GM21737 (cell line): ENCODE measurements around the gene ARAP1.

Experiments
- ATAC-seq: cut with Tn5 transposase; IDR thresholded peaks from one replicate; pipeline ENCODE4 v1.9.1; 2021; ENCODE audit warnings: mild to moderate bottlenecking, moderate library complexity; ENCODE audit not compliant: unreplicated experiment

The ARAP1 gene

DNA sequence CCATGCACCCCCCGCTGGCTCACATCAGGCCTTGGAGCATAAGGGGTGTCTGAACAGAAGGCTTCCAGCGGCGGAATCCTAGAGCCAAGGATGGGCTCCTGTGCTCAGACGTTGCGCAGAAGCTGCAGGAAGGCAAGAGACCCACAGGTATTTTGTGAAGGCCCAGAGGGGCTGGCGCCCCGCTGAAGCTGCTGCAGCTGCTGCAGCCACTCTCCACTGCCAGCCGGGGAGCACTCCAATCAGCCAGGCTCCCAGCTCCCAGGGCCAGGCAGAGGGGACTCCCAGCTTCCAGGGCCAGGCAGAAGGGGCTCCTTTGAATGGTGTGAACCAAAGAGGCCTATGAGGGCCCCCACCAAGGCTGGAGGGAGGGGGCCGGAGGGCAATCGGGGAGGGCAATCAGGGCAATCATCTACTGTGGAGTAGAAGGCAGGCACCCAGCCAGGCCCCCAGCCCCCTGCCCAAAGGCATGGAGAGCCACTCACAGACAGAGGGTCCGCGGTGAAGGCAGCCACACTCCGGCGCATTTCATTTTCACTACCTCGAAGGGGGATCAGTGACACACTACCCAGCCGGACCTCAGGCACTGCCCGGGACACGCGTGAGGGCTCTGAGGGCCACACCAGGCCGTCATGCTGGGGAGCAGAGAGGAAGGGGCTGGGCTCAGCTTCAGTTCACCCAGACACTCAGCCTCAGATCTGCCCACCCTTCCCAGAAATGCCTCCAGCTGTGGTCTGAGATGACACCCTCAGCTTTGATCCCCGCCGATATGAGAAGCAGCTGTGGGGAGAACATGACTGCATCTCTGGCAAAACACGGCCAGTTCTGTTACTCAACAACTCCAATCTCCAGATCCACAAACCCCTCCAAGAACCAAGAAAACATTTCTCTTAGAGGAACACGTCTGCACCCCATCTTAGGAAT lies 66.4 kb downstream of the ARAP1 start:
- ATAC-seq = no peak

DNA sequence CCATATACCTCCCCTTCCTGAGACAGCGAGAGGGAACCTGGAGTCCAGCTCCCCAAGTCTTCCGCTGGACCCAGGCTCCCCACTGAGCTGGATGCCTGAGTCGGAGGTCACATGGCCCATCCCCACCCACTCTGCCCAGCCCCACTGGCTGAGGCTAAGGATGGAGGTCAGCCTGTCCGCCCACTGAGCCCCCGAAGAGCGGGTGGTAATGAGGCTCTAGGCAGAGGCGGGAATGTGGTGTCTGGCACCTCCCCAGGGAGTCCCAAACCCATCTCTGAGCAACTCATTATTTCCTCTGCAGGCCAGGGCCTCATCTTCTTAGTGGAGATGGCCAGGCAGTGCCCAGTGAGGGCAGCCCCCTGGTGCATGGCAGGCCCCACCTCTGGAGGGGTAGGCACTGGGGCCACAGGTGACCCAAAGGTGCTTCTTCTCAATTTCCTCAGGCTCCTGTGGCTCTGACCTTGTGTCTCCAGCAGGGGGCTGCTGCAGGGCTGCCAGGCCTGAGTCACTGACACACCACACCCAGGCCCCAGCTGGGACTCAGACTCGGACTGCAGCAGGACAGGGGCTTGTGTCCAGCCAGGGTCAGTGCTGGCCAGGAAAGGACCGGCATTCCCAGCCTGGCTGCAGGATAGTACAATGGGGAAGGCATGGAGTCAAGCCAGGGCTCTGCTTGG lies 67.8 kb downstream of the ARAP1 start:
- ATAC-seq = no peak

DNA sequence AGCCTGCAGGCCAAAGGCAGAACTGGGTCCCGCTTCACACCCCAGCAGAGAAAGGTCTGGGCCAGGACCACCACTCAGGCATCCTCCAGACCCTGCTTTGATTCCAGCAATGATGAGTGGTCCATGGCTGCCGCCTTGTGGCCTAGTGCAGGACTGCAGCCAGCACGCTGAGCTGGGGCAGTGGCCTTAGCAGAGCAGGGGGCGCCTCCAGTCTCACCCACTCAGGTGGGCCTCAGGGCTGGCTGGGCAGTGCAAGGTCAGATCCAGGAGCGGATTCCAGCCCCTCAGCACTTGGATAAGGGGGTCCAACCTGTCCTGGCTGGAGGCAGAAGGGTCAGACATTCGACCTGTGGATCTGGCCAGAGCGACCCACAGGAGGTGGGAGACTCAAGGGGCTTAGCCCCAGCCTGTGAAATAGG lies 68.4 kb downstream of the ARAP1 start:
- no peak for ATAC-seq

DNA sequence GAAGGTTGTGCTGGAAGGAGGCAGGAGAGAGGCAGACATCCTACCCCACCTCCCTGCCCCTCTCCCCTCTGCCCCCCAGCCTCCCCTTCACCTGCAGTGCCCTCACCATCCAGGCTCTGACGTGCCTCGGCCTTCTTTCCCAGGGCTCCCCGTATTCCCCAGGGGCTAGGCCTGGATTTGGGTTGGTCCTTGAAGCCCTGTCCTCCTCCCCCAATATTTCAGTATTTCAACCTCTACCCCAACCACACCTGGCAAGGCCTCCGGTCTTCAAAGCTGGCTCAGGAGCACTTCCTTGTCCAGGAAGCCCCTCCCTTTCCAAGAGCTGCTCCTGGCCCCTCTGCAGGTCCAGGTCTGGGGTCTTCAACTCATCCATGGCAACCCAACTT lies 69.4 kb downstream of the ARAP1 start:
- ATAC-seq = no peak

DNA sequence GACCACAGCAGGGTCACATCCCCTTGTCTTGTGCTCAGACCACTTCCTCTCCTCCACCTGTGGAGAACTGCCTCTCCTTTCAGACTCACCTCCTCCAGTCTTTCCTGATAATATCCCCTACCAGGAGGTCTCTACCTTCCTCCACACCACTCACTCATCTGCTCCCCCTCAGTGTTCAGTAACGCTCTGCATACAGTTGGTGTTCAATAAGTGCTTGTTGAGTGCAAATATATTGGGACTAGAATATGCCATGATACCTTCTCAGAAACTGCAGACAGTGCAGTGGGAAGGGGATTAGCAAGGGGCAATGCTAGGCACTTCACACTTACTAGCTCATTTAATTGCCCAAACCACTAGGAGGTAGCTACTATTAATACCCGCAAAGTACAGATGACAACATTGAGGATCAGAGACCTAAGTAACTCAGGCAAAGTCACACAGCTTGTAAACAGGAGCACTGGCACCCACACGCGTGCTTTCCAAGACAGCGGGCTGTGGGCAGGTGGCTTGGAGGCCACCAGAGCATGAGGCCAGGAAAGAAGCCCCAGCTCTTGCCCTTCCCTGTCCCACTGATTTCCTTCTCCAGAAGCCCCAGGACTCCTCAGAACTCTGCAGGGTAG lies 69.9 kb downstream of the ARAP1 start:
- no peak for ATAC-seq

DNA sequence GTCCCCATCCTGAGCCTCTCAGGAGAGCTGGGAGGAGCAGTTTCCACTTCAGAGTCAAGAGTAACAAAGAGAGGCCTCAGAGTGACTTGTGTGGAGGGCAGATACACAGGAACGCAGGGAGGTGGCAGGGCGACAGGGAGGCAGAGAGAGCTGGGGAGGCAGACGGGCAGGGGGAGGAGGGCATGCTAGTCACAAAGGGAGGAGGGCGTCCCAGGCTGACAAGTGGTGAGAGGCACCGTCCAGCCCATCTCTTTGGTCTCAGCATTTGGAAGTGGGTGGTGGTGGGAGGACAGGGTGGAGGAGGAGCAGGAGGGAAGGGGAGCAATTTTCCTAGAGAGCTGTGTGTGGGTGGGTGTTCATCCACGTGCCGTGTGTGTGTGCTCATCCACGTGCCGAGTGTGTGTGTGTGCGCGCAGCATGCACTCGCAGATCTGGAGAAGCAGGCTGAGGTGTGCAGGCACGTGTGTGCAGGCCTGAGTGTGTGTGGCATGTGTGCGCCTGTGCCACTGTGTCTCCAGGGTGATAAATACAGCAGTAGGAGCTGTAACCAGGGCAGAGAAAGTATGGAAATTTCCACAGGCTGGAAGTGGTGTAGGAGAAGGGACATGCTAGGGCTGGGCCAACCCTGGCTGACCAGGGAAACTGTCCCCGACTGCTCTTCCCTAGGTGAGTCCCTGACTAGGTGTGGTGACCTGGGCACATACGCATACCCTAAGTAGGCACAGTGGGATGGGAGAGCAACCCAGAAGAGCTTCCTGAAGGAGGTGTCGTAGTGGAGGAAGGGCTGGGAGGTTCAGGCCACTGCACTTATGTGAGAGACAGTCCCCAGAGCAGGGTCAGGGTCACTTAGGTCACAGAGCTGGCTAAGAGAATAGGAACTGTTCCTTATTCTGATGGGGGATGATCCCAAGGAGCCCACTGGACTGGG lies 70.7 kb downstream of the ARAP1 start:
- no peak for ATAC-seq

DNA sequence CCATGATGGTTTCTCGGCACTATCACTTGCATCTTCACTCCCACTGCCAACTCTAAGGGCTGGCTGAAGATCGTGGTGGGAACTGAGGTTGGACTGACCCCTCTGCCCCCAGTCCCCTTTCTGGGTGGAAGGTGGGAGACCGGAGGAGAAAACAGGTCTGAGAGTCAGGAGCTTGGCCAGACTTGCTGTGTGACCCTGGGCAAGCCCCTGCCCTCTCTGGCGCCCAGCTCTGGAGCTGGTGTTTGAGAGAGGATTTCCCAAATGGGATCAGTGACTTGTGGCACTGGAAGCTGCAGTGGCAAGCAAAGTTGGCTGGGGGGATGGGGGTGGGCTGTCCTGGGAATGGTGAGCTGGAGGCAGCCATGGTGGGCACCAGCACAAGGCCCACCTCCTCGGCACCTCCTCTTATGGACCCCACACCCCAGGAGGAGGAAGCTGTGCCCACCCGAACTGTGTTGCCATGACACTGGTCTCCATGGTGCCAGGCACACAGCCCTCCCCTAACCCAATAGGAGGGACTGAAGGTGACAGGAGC lies 71.5 kb downstream of the ARAP1 start:
- no peak for ATAC-seq

DNA sequence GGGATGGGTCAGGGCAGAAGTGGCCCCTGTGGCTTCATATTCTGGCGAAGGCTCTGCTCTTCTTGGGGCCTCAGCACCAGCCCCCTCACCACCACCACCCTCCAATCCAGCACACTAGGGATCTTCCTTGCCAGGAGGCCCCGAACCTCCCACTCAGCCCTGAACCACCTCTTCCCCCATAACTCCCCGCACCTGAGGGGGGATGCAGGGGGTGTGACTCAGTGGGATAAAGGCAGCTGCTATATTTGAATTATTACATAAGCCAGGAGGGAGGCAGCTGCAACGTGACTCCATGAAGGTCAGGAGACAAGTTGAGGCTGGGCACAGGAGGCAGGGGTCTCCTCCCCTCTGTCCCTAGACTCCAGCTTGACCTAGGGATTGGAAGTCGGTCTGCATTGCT lies 72.3 kb downstream of the ARAP1 start:
- no peak for ATAC-seq

DNA sequence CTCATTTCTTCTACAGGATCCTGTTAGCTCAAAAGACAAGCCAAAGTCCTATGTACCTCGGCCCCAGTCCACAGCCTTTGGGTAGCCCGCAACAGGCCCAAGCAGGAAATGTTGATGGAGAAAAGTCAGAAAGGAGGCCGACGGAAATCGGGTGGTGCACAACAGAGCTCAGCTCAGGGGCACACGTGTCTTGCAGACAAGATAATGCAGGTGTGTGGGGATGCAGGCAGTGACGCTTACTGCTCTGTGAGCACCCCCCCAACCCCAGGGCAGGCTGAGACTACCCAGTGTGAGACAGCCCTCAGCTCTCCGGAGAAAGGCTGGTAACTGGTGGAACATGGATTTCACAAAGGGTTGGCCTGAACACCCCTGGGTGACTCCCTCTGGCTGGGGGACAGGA lies 73.7 kb downstream of the ARAP1 start:
- no peak for ATAC-seq

DNA sequence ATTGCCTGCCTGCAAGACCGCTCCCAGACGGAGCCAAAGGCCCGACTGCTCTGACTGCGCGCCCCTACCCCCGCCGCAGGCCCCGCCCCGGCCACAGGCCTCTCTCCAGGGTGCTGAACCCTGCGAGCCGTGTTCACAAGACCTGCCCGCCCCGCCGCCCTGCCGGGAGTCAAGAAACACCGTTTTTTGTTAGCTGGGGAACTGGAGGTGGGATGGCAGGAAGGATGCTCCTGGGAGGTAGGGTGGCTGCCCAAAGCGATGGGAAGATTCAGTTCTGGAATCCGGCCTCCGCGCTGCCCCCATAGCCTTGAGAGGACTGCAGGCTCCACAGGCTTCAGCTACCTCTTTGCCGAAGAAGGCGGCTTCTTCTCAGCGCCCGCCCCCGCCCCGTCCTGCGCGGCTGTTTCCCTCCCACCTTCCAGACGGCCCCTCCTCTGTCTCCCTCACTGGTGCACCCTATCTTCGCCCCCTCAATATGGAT lies 75.3 kb downstream of the ARAP1 start:
- no peak for ATAC-seq

DNA sequence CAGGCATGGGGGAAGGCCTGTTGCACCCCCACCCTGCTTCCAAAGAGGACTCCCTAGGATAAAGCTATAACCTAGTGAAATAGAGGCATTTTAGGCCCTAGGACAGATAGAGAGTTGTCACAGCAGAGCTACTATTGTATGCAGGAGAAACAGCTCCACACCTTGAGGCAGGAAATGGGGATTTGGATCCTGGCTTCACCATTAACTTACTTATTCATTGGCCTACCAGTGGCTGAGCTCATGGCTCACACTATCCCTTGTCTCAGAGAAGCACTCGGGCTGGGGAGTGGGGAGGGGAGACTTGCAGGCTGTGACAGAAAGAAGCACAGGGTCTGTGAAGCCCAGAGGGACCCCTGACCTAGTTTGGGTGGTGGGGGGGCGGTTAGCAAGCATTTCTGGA lies 77.0 kb downstream of the ARAP1 start:
- no peak for ATAC-seq

DNA sequence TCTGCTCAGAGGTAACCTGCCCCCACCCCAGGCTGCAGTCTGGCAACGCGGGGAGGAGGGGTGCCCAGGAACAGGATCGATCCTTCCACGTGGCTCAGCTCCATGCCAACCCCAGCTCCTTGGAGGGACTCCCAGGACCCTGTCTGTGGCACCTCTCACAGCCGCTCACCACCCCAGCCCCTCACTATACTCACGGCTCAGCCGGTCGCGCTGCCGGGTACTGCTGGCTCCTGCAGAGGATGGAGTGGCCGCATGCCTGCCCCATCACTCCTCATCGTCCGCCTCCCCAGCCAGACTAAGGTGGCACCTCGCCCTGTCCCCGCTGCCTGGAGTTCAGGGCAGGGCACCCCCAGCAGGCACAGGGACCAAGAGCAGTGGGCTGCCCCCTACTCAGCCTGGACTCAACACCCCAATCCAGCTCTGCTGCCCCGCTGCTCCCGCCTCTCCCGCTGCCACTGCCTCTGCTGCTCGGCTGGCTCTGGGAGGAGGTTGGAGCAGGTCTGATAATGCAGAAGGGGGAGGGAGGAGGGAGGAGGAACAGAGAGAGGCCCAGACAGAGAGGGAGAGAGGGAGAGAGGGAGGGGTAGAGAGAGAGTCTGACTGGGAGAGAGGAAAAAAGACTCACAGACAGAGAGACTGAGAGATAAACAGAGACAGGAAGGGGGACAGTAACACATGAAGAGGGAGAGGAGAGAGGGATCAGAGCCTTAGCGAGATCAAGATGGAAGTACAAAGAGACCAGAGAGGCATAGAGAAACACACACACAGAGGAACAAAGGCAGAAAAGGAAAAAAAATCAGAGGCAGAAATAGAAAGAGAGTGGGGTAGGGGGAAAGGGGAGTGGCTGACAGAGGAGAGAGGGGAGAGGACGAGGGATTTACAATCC lies 78.0 kb downstream of the ARAP1 start, which contains the start of gene PDE2A:
PDE2A (minus strand) TSS at position 480 of the 886 bp plus-strand sequence; CDS start at position 265, 215 bp downstream.
- ATAC-seq = no peak

DNA sequence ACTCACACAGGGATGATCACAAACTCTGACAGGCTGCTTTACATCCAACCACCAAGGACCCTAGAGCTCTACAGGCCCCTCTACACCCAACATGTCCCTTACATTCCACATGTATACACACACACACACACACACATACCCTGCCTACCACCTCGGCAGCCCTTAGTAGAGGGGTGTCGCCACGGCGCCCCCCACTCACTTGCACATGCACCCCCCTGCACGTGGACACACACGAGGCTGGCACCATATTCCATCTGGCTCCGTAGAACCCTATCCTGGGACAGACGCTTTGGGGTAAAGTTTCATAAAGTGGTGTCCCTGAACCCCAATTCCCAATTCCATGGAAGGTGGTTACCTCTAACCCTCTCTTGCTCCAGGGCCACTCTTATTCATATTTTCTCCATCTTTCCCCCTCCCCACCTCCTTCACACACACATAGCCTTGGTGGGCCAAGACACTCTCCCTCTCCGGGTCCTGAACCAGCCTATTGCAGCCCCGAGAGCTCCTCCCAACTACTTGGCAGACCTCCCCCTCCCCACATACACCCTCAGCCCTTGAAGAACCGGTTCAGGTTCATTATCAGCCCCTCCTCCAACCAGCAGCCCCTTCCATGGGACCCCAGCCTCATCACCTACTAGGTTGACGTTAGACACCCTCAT lies 78.8 kb downstream of the ARAP1 start:
- no peak for ATAC-seq

DNA sequence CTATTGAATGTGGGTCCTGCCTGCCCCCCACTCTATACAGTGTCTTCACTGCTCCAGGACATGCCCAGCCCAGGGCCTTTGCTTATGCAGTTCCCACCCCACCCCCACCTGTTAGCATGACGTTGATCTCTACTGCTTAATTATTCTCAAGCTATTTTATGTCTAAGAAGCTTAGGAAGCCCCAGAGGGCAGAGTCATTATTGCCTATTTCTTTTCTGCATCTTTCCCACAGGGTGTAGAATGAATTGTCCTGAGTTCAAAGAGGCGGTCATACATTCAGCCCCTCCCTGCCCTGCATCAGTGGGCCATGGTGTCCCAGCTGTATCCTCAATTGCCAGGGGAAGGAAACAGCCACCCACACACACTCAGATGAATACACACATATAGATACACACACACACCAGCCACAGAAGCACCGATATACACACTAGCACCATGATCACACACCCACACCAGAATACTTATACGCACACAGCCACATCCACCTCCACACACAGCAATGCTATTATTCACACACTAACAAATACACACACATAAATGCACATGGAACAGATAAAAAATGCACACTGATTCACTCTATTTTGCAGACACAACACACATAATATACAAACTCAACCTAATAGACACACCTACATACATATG lies 79.5 kb downstream of the ARAP1 start:
- no peak for ATAC-seq

DNA sequence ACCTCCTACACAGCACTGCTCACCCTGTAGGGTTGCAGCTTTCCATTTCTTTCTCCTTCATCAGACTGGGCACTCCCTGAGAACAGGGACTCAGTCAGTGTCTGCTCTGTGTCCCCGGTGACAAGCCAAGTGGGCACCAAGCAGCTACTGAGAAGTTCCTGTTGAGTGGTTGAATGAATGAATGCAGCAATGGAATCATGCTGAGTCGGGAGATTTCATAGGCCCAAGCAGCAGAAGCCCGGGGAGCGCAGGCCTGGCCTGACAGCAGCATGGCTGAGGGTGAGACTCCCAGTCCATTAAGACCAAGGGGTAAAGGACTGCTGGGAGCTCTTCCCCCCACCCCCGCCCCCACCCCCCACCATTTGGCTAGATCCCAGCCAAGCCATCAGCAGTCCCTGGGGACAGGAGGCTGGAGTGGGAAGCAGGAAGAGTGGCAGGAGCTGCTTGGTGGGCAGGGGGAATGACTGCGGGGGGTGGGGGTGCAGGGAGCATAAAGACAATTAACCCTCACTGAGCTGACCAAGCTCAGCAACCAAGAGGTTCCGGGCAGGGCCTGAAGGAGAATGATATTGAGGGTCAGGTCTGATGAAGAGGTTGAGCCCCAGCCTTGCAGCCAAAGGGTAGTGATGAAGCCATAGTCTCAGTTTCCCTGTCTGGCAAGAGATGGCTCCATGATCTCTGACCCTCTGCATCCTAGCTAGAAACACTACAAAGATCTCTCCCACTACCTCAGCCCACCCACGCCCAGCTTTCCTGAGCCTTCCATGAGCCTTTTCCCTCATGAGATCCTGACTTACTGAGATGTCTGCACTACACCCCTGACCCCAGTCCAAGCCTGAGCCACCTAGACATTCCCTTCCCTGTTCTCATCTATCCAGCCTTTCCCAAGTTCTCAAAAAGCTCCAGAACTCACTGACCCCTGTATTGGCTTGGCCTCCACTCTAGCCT lies 80.8 kb downstream of the ARAP1 start:
- no peak for ATAC-seq

DNA sequence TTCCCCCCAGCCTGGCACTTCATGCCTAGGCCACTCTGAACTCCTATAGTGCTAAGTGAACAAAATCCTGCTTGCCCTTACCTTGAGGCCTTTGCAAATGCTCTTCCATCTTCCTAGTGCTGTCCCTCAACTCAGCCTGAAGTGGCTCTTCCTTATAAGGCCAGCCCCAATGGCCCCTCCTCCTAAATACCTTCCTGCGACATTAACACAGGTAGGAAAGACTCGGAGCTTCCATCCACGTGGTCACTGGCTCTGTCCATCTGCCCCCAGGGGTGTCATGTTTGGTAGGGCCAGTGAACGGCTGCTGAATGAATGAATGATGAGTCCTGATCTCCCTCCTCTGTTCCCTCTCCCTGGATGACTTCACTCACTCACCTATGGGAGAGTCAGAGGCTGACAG lies 82.2 kb downstream of the ARAP1 start:
- ATAC-seq = no peak

DNA sequence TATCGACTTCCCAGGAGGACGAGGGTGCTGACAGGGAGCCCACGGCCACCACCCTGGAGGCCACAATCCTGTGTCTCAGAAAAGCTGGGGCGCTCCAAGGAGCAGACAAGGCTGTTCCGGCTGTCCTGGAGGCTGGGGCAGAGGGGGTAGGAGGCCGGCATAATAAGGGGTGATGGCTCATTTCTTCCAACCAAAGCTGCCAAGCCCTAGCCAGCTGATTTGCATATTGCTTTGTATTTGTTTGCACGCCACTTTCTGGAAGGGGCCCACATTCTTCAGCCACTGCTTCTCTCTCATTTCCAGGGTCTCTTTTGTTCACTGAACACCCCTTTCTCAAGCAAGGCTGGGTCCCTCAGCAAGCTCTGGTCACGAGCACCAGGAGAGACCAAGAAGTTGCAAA lies 82.7 kb downstream of the ARAP1 start:
- no peak for ATAC-seq
